Brain microvascular endothelial cell (primary cell): ENCODE measurements around the gene SLC7A6.

Experiments
- DNase-seq: peaks from one replicate; pipeline ENCODE4 v3.0.0-alpha.2; 2020
- H3K27ac ChIP-seq: fragments of 250-450 bp; sonication (Bioruptor Pico); 2 replicates; pipeline ENCODE4 v1.5.1; 2020; ENCODE audit warnings: mild to moderate bottlenecking, moderate library complexity
- H3K27me3 ChIP-seq: fragments of 250-450 bp; sonication (Bioruptor Pico); replicated peaks from 2 replicates; pipeline ENCODE4 v1.5.1; 2020; ENCODE audit warnings: mild to moderate bottlenecking
- H3K36me3 ChIP-seq: fragments of 250-450 bp; sonication (Bioruptor Pico); replicated peaks from 2 replicates; pipeline ENCODE4 v1.5.1; 2020; ENCODE audit warnings: mild to moderate bottlenecking
- H3K4me3 ChIP-seq: 2 replicates; pipeline ENCODE4 v1.5.1; 2011; ENCODE audit warnings: low read depth, mild to moderate bottlenecking, control low read depth, low read length, moderate library complexity
- CTCF ChIP-seq: IDR thresholded peaks from 2 replicates; pipeline ENCODE4 v1.5.1; 2011; ENCODE audit warnings: low read depth, mild to moderate bottlenecking, moderate library complexity, low read length, control low read depth, inconsistent platforms; ENCODE audit errors: missing control alignments
- in situ Hi-C: cut with HindIII; loops from 2 replicates; pipeline ENCODE4 v1.10.0; 2017; ENCODE audit warnings: low sequenced_read_pairs, low pct_ligation_motif_present

The SLC7A6 gene

GRCh38 chr16:68242926-68243858 is 21.1 kb upstream of the SLC7A6 start:
- no peak for TF ChIP-seq CTCF
- Histone ChIP-seq H3K36me3 (no peaks in the 10 kb centered on the region), H3K27me3 (no peaks in the 10 kb centered on the region), H3K4me3 (no peak overlapping the region), H3K27ac (no peak overlapping the region)
- DNase-seq, result no peak
- in situ Hi-C loops, result no loop called here

GRCh38 chr16:68244481-68244902 is 19.8 kb upstream of the SLC7A6 start:
- no peaks in the 10 kb centered on the region for H3K36me3 ChIP-seq
- no peak overlapping the region for H3K27ac ChIP-seq
- no peaks in the 10 kb centered on the region for H3K27me3 ChIP-seq
- in situ Hi-C loops, result no loop called here
- H3K4me3 ChIP-seq, result peak overlapping the region; percentile 97
- no peak for TF ChIP-seq CTCF
- no peak for DNase-seq

- Histone ChIP-seq H3K4me3 (peak within 1 kb of the TSS; percentile 97), H3K27me3 (no peaks in the 10 kb centered on the region), H3K36me3 (no peaks in the 10 kb centered on the region), H3K27ac (no peak within 1 kb of the TSS)
- in situ Hi-C loops, result no loop called here
- no peak for TF ChIP-seq CTCF
- peak; percentile 96 for DNase-seq
Measured at GRCh38 chr16:68244903-68245853, 19.1 kb upstream of the SLC7A6 start, which contains the start of gene PLA2G15. PLA2G15 (plus strand) TSS chr16:68245373; CDS start chr16:68245427, 54 bp downstream.

- H3K27me3 ChIP-seq, result no peaks in the 10 kb centered on the region
- H3K36me3 ChIP-seq, result peaks cover 5% of the 10 kb centered on the region
- peak overlapping the region; percentile 97 for H3K4me3 ChIP-seq
- no peak for TF ChIP-seq CTCF
- in situ Hi-C loops, result no loop called here
- H3K27ac ChIP-seq, result no peak overlapping the region
- DNase-seq, result no peak
Measured at GRCh38 chr16:68246121-68246520, 18.2 kb upstream of the SLC7A6 start.

GRCh38 chr16:68246666-68247065 is 17.7 kb upstream of the SLC7A6 start:
- no peak for TF ChIP-seq CTCF
- H3K27me3 ChIP-seq, result no peaks in the 10 kb centered on the region
- in situ Hi-C loops, result no loop called here
- DNase-seq, result no peak
- H3K4me3 ChIP-seq, result no peak overlapping the region
- H3K27ac ChIP-seq, result no peak overlapping the region
- H3K36me3 ChIP-seq, result peaks cover 5% of the 10 kb centered on the region
